HG03025 (cell line): Measurements from ENCODE around the gene OR10H5.
"Not testable (repeated sequence)": the region's sequence is repeated elsewhere in the genome, so short reads cannot be mapped to it uniquely, and the experiment has no call there.

Experiments
- ATAC-seq: cut with Tn5 transposase; IDR thresholded peaks from one replicate; pipeline ENCODE4 v1.9.1; 2021; ENCODE audit warnings: mild to moderate bottlenecking, moderate library complexity; ENCODE audit not compliant: unreplicated experiment, low FRiP score

OR10H5 gene

DNA sequence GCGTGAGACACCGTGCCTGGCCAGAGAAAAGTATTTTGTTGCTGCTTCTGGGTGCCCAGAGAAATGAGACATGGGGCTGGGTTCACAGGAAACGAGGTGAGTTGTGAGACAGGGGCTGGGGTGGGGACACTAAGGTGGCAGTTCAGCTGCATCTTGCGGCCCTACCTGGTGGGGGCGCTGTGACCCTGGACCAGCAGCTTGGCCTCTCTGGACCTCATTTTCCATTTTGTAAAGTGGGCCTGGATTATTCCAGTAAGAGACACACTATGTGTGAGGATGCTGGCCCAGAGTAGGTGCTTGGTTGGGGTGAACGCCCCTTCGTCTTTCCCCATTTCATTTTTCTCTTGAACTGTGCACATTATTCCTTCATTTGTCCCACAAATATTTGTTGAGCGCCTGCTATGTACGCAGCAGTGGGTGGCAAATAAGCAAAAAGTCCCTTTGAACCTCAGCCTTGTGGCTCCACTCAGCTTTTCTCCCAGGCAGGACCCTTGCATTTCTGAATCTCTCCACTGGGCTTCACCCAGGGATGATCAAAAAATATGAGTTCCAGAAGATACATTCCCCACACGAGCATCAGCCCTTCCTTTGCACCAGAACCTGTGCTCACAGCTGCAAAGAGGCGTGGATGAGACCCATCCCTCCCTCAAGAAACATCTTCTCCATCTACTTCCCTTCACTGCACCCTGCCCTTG, 54.6 kb downstream of the OR10H5 start:
- no peak for ATAC-seq

DNA sequence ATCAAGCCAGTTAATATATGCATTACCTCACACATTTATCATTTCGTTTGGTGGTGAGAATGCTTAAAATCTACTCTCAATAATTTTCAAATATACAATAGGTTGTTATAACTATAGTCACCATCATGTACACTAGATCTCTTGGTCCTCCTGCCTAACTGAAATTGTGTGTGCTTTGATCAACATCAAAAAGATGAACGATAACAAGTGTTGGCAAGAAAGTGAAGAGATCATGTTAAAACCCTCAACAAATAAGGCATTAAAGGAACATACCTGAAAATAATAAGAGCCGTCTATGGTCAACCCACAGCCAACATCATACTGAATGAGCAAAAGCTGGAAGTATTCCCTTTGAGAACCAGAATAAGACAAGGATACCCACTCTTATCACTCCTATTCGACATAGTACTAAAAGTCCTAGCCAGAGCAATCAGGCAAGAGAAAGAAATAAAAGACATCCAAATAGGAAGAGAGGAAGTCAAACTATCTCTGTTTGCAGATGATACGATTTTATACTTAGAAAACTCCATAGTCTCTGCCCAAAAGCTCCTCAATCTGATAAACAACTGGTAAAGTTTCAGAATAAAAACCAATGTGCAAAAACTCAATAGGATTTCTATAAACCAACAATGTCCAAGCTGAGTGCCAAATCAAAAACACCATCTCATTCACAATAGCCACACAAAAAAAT, 55.9 kb downstream of the OR10H5 start:
- no peak for ATAC-seq

- ATAC-seq, result not testable (repeated sequence)
These were observed 56.4 kb downstream of the OR10H5 start for GRCh38 chr19:15843894-15844222.

GRCh38 chr19:15846923-15847322, 59.5 kb downstream of the OR10H5 start:
- no peak for ATAC-seq

- no peak for ATAC-seq
These were observed 62.9 kb downstream of the OR10H5 start for GRCh38 chr19:15850385-15850784.
